SU-DHL-6 (cell line): ENCODE measurements around the gene EPB41L4A.

ENCODE experiments used
- H2AFZ ChIP-seq: fragments of 200-600 bp; sonication (generic); 2 replicates; pipeline ENCODE4 v1.6.1; 2014; ENCODE audit warnings: low read depth, mild to moderate bottlenecking, moderate library complexity, mixed read lengths, antibody characterized with exemption, low read length; ENCODE audit not compliant: severe bottlenecking
- H3F3A ChIP-seq: fragments of 200-600 bp; shearing (Covaris generic); 2 replicates; pipeline ENCODE4 v1.6.0; 2016; ENCODE audit warnings: antibody characterized with exemption, mild to moderate bottlenecking; ENCODE audit not compliant: insufficient read depth
- H3K27ac ChIP-seq: fragments of 200-600 bp; sonication (generic); 2 replicates; pipeline ENCODE4 v1.5.1; 2016; ENCODE audit warnings: low read depth, mild to moderate bottlenecking, low read length, moderate library complexity, mixed read lengths
- H3K27me3 ChIP-seq: fragments of 200-600 bp; sonication (generic), shearing (Covaris generic); 2 replicates; pipeline ENCODE4 v1.6.0; 2014; ENCODE audit warnings: mild to moderate bottlenecking, low read length
- H3K36me3 ChIP-seq: fragments of 200-600 bp; sonication (generic); 2 replicates; pipeline ENCODE4 v1.6.1; 2014; ENCODE audit warnings: mild to moderate bottlenecking, low read length, mixed read lengths
- H3K4me2 ChIP-seq: fragments of 300-600, 200-600 bp; shearing (Covaris generic), sonication (generic); 2 replicates; pipeline ENCODE4 v1.6.0; 2014; ENCODE audit warnings: low read length, low read depth, mild to moderate bottlenecking; ENCODE audit not compliant: poor library complexity, severe bottlenecking
- H3K4me3 ChIP-seq: fragments of 200-600 bp; sonication (generic); 2 replicates; pipeline ENCODE4 v1.5.1; 2014; ENCODE audit warnings: antibody characterized with exemption, low read length, mild to moderate bottlenecking, mixed read lengths; ENCODE audit not compliant: insufficient read depth, poor library complexity, severe bottlenecking
- H3K79me2 ChIP-seq: fragments of 200-600 bp; sonication (generic); 2 replicates; pipeline ENCODE4 v1.6.1; 2014; ENCODE audit warnings: mild to moderate bottlenecking, low read length, moderate library complexity; ENCODE audit not compliant: insufficient read depth
- H3K9ac ChIP-seq: fragments of 200-600 bp; sonication (generic); 2 replicates; pipeline ENCODE4 v1.7.0; 2014; ENCODE audit warnings: mild to moderate bottlenecking, low read length
- H3K9me2 ChIP-seq: fragments of 200-600 bp; sonication (generic); replicated peaks from 2 replicates; pipeline ENCODE4 v1.6.1; 2014; ENCODE audit warnings: low read length; ENCODE audit not compliant: insufficient read depth
- H3K9me3 ChIP-seq: fragments of 200-600 bp; sonication (generic); 2 replicates; pipeline ENCODE4 v1.6.1; 2014; ENCODE audit warnings: low read length, mixed read lengths; ENCODE audit not compliant: insufficient read depth
- H4K20me1 ChIP-seq: fragments of 200-600 bp; sonication (generic); 2 replicates; pipeline ENCODE4 v1.6.1; 2014; ENCODE audit warnings: low read depth, mild to moderate bottlenecking, antibody characterized with exemption, low read length, moderate library complexity, mixed read lengths
- CTCF ChIP-seq: fragments of 200-600 bp; sonication (generic); IDR thresholded peaks from one replicate; pipeline ENCODE4 v1.5.1; 2017; ENCODE audit warnings: antibody characterized with exemption, mild to moderate bottlenecking, low read length, moderate library complexity; ENCODE audit not compliant: insufficient read depth, poor library complexity, severe bottlenecking
- EZH2phosphoT487 ChIP-seq: fragments of 200-600 bp; sonication (generic), shearing (Covaris generic); conservative IDR thresholded peaks from 2 replicates; pipeline ENCODE4 v1.6.1; 2018; ENCODE audit warnings: mild to moderate bottlenecking, antibody characterized with exemption, low read length, moderate library complexity, mixed read lengths

Gene EPB41L4A

GRCh38 chr5:112270299-112271293, 148.5 kb downstream of the EPB41L4A start:
- TF ChIP-seq CTCF = no peak
- TF ChIP-seq EZH2phosphoT487 = no peak
- H3K9me2 ChIP-seq = no peaks in the 10 kb centered on the region
- H3K9ac ChIP-seq = no peak overlapping the region
- H4K20me1 ChIP-seq = no peaks in the 10 kb centered on the region
- no peaks in the 10 kb centered on the region for H3K9me3 ChIP-seq
- no peaks in the 10 kb centered on the region for H3F3A ChIP-seq
- no peak overlapping the region for H2AFZ ChIP-seq
- no peak overlapping the region for H3K4me2 ChIP-seq
- H3K27me3 ChIP-seq = no peaks in the 10 kb centered on the region
- H3K27ac ChIP-seq = no peak overlapping the region
- H3K79me2 ChIP-seq = no peaks in the 10 kb centered on the region
- no peaks in the 10 kb centered on the region for H3K36me3 ChIP-seq
- H3K4me3 ChIP-seq = no peak overlapping the region

GRCh38 chr5:112267231-112267630, 151.8 kb downstream of the EPB41L4A start:
- Histone ChIP-seq H3K4me2 (no peak overlapping the region), H2AFZ (no peak overlapping the region), H3K9ac (no peak overlapping the region), H3K9me2 (no peaks in the 10 kb centered on the region), H4K20me1 (no peaks in the 10 kb centered on the region), H3K79me2 (no peaks in the 10 kb centered on the region), H3F3A (no peaks in the 10 kb centered on the region), H3K27me3 (no peaks in the 10 kb centered on the region), H3K36me3 (no peaks in the 10 kb centered on the region), H3K9me3 (no peaks in the 10 kb centered on the region), H3K4me3 (no peak overlapping the region), H3K27ac (no peak overlapping the region)
- TF ChIP-seq EZH2phosphoT487 (no peak), CTCF (no peak)

GRCh38 chr5:112264666-112265065, 154.4 kb downstream of the EPB41L4A start:
- Histone ChIP-seq H3K27ac (no peak overlapping the region), H3K9ac (no peak overlapping the region), H4K20me1 (no peaks in the 10 kb centered on the region), H3K4me3 (no peak overlapping the region), H3K4me2 (no peak overlapping the region), H3K9me3 (no peaks in the 10 kb centered on the region), H3F3A (no peaks in the 10 kb centered on the region), H3K9me2 (no peaks in the 10 kb centered on the region), H2AFZ (no peak overlapping the region), H3K79me2 (no peaks in the 10 kb centered on the region), H3K27me3 (no peaks in the 10 kb centered on the region), H3K36me3 (no peaks in the 10 kb centered on the region)
- TF ChIP-seq CTCF (no peak), EZH2phosphoT487 (no peak)
